ENCODE data around the gene SLITRK3.

Gene SLITRK3

GRCh38 chr3:165201964-165202363 is 5.8 kb upstream of the SLITRK3 start:
- Mint-ChIP-seq H3K4me3 (no peak overlapping the region), H3K27ac (no peak overlapping the region), H3K4me1 (ENCODE audit: low read depth) (peaks cover 2% of the 10 kb centered on the region), H3K27me3 (ENCODE audit: low read depth) (peaks cover 7% of the 10 kb centered on the region), H3K36me3 (ENCODE audit: low read depth) (no peaks in the 10 kb centered on the region), H3K9me3 (no peaks in the 10 kb centered on the region)
- DNase-seq (ENCODE audit: low spot score): no peak

DNA sequence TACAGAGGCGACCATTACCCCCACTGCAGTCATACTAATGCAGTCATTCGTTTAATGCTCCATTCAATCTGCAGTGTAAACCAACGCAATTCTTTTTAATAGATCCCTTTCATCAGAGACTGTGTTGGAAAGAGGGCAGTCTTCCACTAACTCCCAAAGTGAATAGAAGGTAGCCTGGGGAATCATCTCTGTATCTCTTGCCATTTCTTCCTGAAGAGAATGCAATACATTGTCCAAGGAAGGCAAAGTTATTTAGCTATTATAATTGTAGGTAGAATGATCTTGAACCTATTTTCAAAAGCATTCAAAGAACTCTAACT is 1.3 kb upstream of the SLITRK3 start:
- no peak for DNase-seq (ENCODE audit: low spot score)
- peaks cover 3% of the 10 kb centered on the region for H3K36me3 Mint-ChIP-seq (ENCODE audit: low read depth)
- H3K27ac Mint-ChIP-seq: no peak overlapping the region
- H3K4me3 Mint-ChIP-seq: no peak overlapping the region
- H3K9me3 Mint-ChIP-seq: no peaks in the 10 kb centered on the region
- H3K27me3 Mint-ChIP-seq (ENCODE audit: low read depth): peaks cover 49% of the 10 kb centered on the region
- H3K4me1 Mint-ChIP-seq (ENCODE audit: low read depth): peaks cover 5% of the 10 kb centered on the region

- Mint-ChIP-seq H3K4me1 (ENCODE audit: low read depth) (peaks cover 5% of the 10 kb centered on the region), H3K36me3 (ENCODE audit: low read depth) (peaks cover 3% of the 10 kb centered on the region), H3K27me3 (ENCODE audit: low read depth) (peaks cover 51% of the 10 kb centered on the region), H3K27ac (no peak overlapping the region), H3K9me3 (no peaks in the 10 kb centered on the region), H3K4me3 (no peak overlapping the region)
- no peak for DNase-seq (ENCODE audit: low spot score)
These were observed 645 bp upstream of the SLITRK3 start for GRCh38 chr3:165196577-165197480.

DNA sequence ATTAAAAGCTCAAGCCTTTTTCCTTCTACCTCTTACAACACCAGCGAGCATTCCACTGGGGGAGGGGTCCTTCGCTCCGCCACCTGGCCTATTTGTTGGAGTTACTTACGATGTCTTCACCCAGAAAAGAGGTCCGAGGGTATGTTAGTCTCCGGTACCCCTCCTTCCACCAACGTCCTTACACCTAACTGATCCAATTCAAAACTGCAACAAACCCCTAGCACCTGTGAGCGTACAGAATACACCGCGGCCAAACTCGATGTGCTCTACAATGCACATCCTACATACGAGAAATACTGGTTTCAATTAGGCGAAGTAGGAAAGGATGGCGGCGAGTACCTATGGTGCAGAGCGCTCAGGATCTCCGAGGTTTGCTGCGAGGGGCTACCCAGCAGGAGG is 944 bp downstream of the SLITRK3 start:
- Mint-ChIP-seq H3K9me3 (no peaks in the 10 kb centered on the region), H3K36me3 (ENCODE audit: low read depth) (peaks cover 3% of the 10 kb centered on the region), H3K4me1 (ENCODE audit: low read depth) (peaks cover 5% of the 10 kb centered on the region), H3K27ac (no peak overlapping the region), H3K27me3 (ENCODE audit: low read depth) (peaks cover 53% of the 10 kb centered on the region), H3K4me3 (no peak overlapping the region)
- no peak for DNase-seq (ENCODE audit: low spot score)

GRCh38 chr3:165194511-165195240 is 1.5 kb downstream of the SLITRK3 start:
- Mint-ChIP-seq H3K27me3 (ENCODE audit: low read depth) (peaks cover 53% of the 10 kb centered on the region), H3K4me3 (no peak overlapping the region), H3K36me3 (ENCODE audit: low read depth) (peaks cover 3% of the 10 kb centered on the region), H3K4me1 (ENCODE audit: low read depth) (peaks cover 5% of the 10 kb centered on the region), H3K27ac (no peak overlapping the region), H3K9me3 (no peaks in the 10 kb centered on the region)
- DNase-seq (ENCODE audit: low spot score): no peak

DNA sequence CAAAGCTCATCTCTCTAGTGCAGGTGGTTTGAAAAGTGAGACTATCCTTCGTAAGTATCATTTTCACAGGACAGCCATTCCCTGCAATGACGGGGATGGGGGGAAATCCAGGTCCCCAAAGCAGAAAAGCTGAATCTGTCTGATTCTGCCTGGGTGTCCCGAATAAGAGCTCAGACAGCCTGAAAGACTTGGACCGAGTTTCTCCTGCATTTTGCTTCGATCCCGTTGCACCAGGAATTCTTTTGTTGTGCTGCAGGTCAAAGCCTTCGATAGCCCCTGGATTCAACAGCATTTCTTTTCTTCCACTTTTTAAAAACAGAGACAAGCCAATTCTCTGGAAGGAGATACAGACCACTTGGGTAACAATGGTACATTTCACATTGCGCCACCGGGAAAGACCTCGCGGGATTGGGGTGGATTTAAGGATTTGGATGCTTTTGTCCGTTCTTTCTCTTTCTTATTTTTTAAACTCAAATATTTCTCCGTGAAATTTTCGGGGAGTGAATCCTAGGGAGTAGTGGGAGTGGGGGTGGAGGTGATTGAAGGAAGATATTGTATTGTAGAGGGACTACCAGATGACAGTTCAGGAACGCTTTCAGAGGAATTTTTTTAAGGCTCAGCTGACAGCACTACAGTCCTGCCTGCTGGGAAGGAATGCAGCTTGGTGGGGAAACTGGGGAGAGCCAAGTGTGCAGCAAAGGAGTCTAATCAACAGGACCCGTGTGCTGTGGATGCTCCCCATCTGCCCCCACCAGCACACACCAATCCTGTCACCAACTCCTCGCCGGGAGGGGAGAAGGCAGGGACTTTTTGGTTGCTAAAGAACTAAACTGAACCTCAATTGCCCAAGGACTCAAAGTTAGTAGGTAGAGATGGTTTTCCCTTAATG is 2.6 kb downstream of the SLITRK3 start:
- Mint-ChIP-seq H3K27ac (no peak overlapping the region), H3K4me3 (no peak overlapping the region)
- no peak for DNase-seq (ENCODE audit: low spot score)

DNA sequence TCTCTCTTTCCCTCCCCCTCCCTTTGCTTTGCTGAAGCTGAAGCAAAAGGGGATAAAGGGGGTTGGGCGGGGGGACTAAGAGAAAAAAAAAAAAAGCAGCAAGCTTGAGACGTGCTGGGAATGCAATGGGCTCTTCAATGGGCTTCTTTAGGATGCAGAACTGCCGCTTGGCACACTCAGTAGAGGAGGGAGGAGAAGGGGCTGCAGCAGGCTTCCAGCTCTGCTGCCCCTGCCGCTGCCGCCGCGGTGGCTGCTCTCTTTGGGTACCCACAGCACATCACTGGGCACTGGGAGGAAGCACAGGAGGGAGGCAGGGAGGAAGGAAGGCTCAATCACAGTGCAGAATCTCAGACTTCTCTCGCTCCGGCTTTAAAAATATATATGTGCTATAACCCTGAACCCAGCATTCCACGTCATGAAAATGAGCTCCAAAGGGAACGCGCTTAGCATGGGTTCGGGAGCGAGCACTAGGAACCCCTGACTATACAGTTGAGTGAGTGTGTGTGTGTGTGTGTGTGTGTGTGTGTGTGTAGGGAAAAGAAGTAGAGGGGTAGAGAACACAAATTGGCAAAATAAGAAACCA is 3.5 kb downstream of the SLITRK3 start:
- H3K36me3 Mint-ChIP-seq (ENCODE audit: low read depth): peaks cover 3% of the 10 kb centered on the region
- peaks cover 5% of the 10 kb centered on the region for H3K4me1 Mint-ChIP-seq (ENCODE audit: low read depth)
- H3K4me3 Mint-ChIP-seq: no peak overlapping the region
- DNase-seq (ENCODE audit: low spot score): no peak
- H3K27ac Mint-ChIP-seq: no peak overlapping the region
- no peaks in the 10 kb centered on the region for H3K9me3 Mint-ChIP-seq
- H3K27me3 Mint-ChIP-seq (ENCODE audit: low read depth): peaks cover 53% of the 10 kb centered on the region

More for the DNA sequence above, 2.6 kb downstream of the SLITRK3 start:
- peaks cover 53% of the 10 kb centered on the region for H3K27me3 Mint-ChIP-seq (ENCODE audit: low read depth)
- H3K4me1 Mint-ChIP-seq (ENCODE audit: low read depth): peaks cover 5% of the 10 kb centered on the region
- no peaks in the 10 kb centered on the region for H3K9me3 Mint-ChIP-seq
- peaks cover 3% of the 10 kb centered on the region for H3K36me3 Mint-ChIP-seq (ENCODE audit: low read depth)

DNA sequence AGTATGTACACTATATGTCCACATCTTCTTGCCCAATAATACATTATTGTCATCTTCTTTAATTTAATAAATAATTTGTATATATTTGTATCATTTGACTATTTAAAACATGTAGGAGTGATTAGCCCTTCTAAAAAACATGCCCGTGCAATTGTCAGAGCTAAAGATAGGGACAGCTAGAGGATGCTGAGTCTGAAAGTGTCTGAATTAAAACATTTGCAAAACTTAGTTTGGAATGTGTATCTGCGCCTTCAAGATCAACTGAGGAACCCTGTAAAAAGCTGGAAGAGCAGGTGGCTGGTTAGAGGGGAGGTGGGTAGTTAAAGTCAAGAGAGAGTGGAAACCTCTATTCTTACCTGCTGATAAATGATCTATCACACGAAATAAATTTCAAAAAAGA is 4.7 kb downstream of the SLITRK3 start:
- Mint-ChIP-seq H3K4me3 (no peak overlapping the region), H3K36me3 (ENCODE audit: low read depth) (peaks cover 3% of the 10 kb centered on the region), H3K27ac (no peak overlapping the region), H3K9me3 (no peaks in the 10 kb centered on the region), H3K27me3 (ENCODE audit: low read depth) (peaks cover 43% of the 10 kb centered on the region), H3K4me1 (ENCODE audit: low read depth) (peaks cover 1% of the 10 kb centered on the region)
- no peak for DNase-seq (ENCODE audit: low spot score)

- no peaks in the 10 kb centered on the region for H3K36me3 Mint-ChIP-seq (ENCODE audit: low read depth)
- peaks cover 15% of the 10 kb centered on the region for H3K27me3 Mint-ChIP-seq (ENCODE audit: low read depth)
- H3K27ac Mint-ChIP-seq: no peak overlapping the region
- H3K4me3 Mint-ChIP-seq: no peak overlapping the region
- DNase-seq (ENCODE audit: low spot score): no peak
- peaks cover 1% of the 10 kb centered on the region for H3K4me1 Mint-ChIP-seq (ENCODE audit: low read depth)
- H3K9me3 Mint-ChIP-seq: no peaks in the 10 kb centered on the region
These were observed 7.7 kb downstream of the SLITRK3 start for GRCh38 chr3:165188452-165188851.

DNA sequence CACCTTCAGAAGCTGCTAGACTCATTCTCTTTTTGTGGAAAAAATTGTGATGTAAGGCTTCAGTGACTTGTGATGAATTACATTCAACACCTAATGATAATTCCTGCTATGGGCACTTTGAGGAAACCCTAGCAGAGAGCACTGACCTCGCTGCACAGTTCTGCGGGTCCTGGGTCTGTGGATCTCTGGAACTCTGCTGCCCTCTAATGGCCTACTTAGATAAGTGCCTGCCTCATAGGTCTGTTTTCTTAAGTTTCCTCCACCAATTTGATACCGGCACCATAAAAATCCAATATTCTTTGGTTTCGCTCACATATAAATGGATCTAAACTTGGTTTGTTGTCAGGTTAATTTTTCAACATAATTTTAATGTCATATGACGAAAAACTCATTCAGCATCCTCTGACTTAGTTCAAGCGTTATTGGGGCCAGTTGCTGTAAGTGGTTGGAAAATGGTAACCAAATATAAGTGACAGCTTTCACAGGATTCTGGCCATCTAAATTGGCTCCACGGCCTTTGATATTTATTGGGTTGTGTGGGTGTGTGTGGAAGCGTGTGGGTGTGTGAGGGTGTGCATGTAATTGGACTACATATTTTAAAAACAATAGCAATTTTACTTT is 10.4 kb downstream of the SLITRK3 start:
- no peaks in the 10 kb centered on the region for H3K27me3 Mint-ChIP-seq (ENCODE audit: low read depth)
- no peak overlapping the region for H3K27ac Mint-ChIP-seq
- H3K36me3 Mint-ChIP-seq (ENCODE audit: low read depth): no peaks in the 10 kb centered on the region
- no peak for DNase-seq (ENCODE audit: low spot score)
- no peak overlapping the region for H3K4me3 Mint-ChIP-seq
- H3K4me1 Mint-ChIP-seq (ENCODE audit: low read depth): no peaks in the 10 kb centered on the region
- no peaks in the 10 kb centered on the region for H3K9me3 Mint-ChIP-seq

GRCh38 chr3:165181556-165181955 is 14.6 kb downstream of the SLITRK3 start:
- H3K4me3 Mint-ChIP-seq: no peak overlapping the region

DNA sequence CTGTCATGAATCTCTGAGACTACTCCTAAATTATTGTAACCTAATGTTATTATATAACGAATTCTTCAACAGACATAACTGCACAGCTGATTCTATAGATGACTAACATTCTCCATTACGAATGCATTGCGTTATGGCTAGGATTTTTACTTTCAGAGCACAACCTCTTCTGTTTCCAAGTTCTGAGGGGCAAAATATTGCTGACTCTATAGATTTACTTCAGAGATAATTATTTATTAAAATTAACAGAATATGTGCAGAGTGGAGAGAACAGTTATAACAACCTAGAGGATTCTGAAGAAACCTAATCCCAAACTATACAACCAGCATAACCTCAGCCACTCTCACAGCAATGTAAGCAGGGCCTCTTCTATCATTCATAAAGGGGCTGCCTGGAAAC is 25.9 kb downstream of the SLITRK3 start:
- H3K9me3 Mint-ChIP-seq: peaks cover 4% of the 10 kb centered on the region
- H3K36me3 Mint-ChIP-seq (ENCODE audit: low read depth): no peaks in the 10 kb centered on the region
- no peak overlapping the region for H3K27ac Mint-ChIP-seq
- no peaks in the 10 kb centered on the region for H3K27me3 Mint-ChIP-seq (ENCODE audit: low read depth)
- H3K4me1 Mint-ChIP-seq (ENCODE audit: low read depth): no peaks in the 10 kb centered on the region
- no peak for DNase-seq (ENCODE audit: low spot score)
- no peak overlapping the region for H3K4me3 Mint-ChIP-seq

More at GRCh38 chr3:165181556-165181955, 14.6 kb downstream of the SLITRK3 start:
- no peaks in the 10 kb centered on the region for H3K4me1 Mint-ChIP-seq (ENCODE audit: low read depth)
- H3K27me3 Mint-ChIP-seq (ENCODE audit: low read depth): no peaks in the 10 kb centered on the region
- no peaks in the 10 kb centered on the region for H3K9me3 Mint-ChIP-seq
- H3K36me3 Mint-ChIP-seq (ENCODE audit: low read depth): no peaks in the 10 kb centered on the region
- no peak for DNase-seq (ENCODE audit: low spot score)
- H3K27ac Mint-ChIP-seq: no peak overlapping the region

- no peaks in the 10 kb centered on the region for H3K27me3 Mint-ChIP-seq (ENCODE audit: low read depth)
- no peak overlapping the region for H3K27ac Mint-ChIP-seq
- no peak for DNase-seq (ENCODE audit: low spot score)
- peaks cover 4% of the 10 kb centered on the region for H3K9me3 Mint-ChIP-seq
- H3K36me3 Mint-ChIP-seq (ENCODE audit: low read depth): no peaks in the 10 kb centered on the region
- H3K4me3 Mint-ChIP-seq: no peak overlapping the region
- H3K4me1 Mint-ChIP-seq (ENCODE audit: low read depth): no peaks in the 10 kb centered on the region
These were observed 26.8 kb downstream of the SLITRK3 start for GRCh38 chr3:165169368-165169767.
